HG02970 (cell line): Measurements from ENCODE around the gene TP53I3.
"Not testable (repeated sequence)": the region's sequence is repeated elsewhere in the genome, so short reads cannot be mapped to it uniquely, and the experiment has no call there.

ENCODE experiments used
- ATAC-seq: cut with Tn5 transposase; IDR thresholded peaks from one replicate; pipeline ENCODE4 v1.9.1; 2021; ENCODE audit warnings: mild to moderate bottlenecking, moderate library complexity, moderate number of reproducible peaks; ENCODE audit not compliant: unreplicated experiment, low FRiP score

TP53I3 gene

GRCh38 chr2:24058564-24059271 lies 25.9 kb downstream of the TP53I3 start:
- ATAC-seq: no peak

- ATAC-seq: no peak
These were observed 28.9 kb downstream of the TP53I3 start for GRCh38 chr2:24055750-24056149.

- ATAC-seq: no peak
These were observed 30.1 kb downstream of the TP53I3 start for GRCh38 chr2:24054366-24055010.

GRCh38 chr2:24052951-24053350 lies 31.7 kb downstream of the TP53I3 start:
- no peak for ATAC-seq

GRCh38 chr2:24051833-24052232 lies 32.8 kb downstream of the TP53I3 start:
- no peak for ATAC-seq

- no peak for ATAC-seq
These were observed 34.3 kb downstream of the TP53I3 start for GRCh38 chr2:24050041-24050979.

- no peak for ATAC-seq
These were observed 35.1 kb downstream of the TP53I3 start, which contains the start of gene FKBP1B for GRCh38 chr2:24049485-24050021. FKBP1B (plus strand) TSS chr2:24049741; CDS start chr2:24049850, 109 bp downstream.

GRCh38 chr2:24048769-24049484 lies 35.7 kb downstream of the TP53I3 start:
- no peak for ATAC-seq

- ATAC-seq: no peak
These were observed 37.0 kb downstream of the TP53I3 start for GRCh38 chr2:24047703-24048033.

GRCh38 chr2:24046930-24047702 lies 37.5 kb downstream of the TP53I3 start, which contains the start of gene WDCP:
WDCP (minus strand) TSS chr2:24047391; CDS start chr2:24039494, 7,897 bp downstream.
- peak; percentile 96 for ATAC-seq

- no peak for ATAC-seq
These were observed 38.1 kb downstream of the TP53I3 start for GRCh38 chr2:24046599-24046929.

- no peak for ATAC-seq
These were observed 38.8 kb downstream of the TP53I3 start for GRCh38 chr2:24045511-24046508.

GRCh38 chr2:24043133-24043532 lies 41.5 kb downstream of the TP53I3 start:
- ATAC-seq: not testable (repeated sequence)

GRCh38 chr2:24040511-24040910 lies 44.1 kb downstream of the TP53I3 start:
- no peak for ATAC-seq

- ATAC-seq: no peak
These were observed 45.7 kb downstream of the TP53I3 start for GRCh38 chr2:24038786-24039499.
